Astrocyte of the spinal cord (primary cell): ENCODE data around the gene TTC39A.
"Not testable (repeated sequence)": the region's sequence is repeated elsewhere in the genome, so short reads cannot be mapped to it uniquely, and the experiment has no call there.

Experiments used
- DNase-seq: peaks from one replicate; pipeline ENCODE4 v3.0.0; 2011; ENCODE audit warnings: low read depth, low spot score
- H3K4me3 ChIP-seq: 2 replicates; pipeline ENCODE4 v1.5.1; 2011; ENCODE audit warnings: low read depth, mild to moderate bottlenecking, low read length, moderate library complexity
- in situ Hi-C: cut with HindIII; loops from 2 replicates; pipeline ENCODE4 v1.10.0; 2017; ENCODE audit warnings: low sequenced_read_pairs
- TF ChIP-seq, protein P1 (sequence below): IDR thresholded peaks from 2 replicates; pipeline ENCODE4 v1.5.1; 2012; ENCODE audit warnings: low read depth, mild to moderate bottlenecking, low read length, inconsistent platforms

The TTC39A gene

DNA sequence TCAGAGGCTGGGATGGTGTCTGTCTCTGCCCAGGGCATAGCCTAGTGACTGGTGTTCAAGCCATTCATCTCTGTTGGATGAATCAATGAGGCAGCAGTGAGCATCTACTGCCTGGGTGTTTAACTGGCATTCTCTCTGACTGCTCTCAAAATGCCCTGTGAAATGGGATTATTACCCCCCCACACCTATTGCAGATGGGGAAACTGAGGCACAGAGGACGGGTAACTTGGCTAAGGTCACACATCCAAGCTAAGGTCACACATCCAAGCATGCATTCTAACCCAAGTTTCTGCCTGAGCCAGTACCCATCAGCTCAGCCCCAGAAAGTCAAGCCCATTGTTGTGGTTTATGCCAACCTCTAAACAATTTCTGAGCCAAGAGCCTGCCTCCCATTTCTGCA is 5.0 kb downstream of the TTC39A start:
- no peak for DNase-seq
- in situ Hi-C loops = no loop called here
- H3K4me3 ChIP-seq = no peak overlapping the region
- TF ChIP-seq, protein P1, sequence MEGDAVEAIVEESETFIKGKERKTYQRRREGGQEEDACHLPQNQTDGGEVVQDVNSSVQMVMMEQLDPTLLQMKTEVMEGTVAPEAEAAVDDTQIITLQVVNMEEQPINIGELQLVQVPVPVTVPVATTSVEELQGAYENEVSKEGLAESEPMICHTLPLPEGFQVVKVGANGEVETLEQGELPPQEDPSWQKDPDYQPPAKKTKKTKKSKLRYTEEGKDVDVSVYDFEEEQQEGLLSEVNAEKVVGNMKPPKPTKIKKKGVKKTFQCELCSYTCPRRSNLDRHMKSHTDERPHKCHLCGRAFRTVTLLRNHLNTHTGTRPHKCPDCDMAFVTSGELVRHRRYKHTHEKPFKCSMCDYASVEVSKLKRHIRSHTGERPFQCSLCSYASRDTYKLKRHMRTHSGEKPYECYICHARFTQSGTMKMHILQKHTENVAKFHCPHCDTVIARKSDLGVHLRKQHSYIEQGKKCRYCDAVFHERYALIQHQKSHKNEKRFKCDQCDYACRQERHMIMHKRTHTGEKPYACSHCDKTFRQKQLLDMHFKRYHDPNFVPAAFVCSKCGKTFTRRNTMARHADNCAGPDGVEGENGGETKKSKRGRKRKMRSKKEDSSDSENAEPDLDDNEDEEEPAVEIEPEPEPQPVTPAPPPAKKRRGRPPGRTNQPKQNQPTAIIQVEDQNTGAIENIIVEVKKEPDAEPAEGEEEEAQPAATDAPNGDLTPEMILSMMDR = no peak

GRCh38 chr1:51325011-51325385 is 5.4 kb downstream of the TTC39A start:
- DNase-seq, in situ Hi-C loops, H3K4me3 ChIP-seq: not testable (repeated sequence)

GRCh38 chr1:51324251-51325010 is 5.9 kb downstream of the TTC39A start:
- H3K4me3 ChIP-seq = no peak overlapping the region
- in situ Hi-C loops = no loop called here
- no peak for DNase-seq
- TF ChIP-seq, protein P1 = no peak

- H3K4me3 ChIP-seq = no peak overlapping the region
- TF ChIP-seq, protein P1 = no peak
- in situ Hi-C loops = no loop called here
- no peak for DNase-seq
These were observed 6.6 kb downstream of the TTC39A start for GRCh38 chr1:51323778-51324177.

GRCh38 chr1:51322417-51323101 is 7.8 kb downstream of the TTC39A start:
- in situ Hi-C loops = no loop called here
- DNase-seq = no peak
- TF ChIP-seq, protein P1 = no peak
- H3K4me3 ChIP-seq = no peak overlapping the region

GRCh38 chr1:51321924-51322280 is 8.5 kb downstream of the TTC39A start:
- H3K4me3 ChIP-seq = no peak overlapping the region
- DNase-seq = no peak
- in situ Hi-C loops = no loop called here
- TF ChIP-seq, protein P1 = no peak
